SK-N-SH treated with all-trans-retinoic acid at 6 μM for 48 hours (cell line): ENCODE measurements around the gene MVK.

Experiments used
- ARNTL ChIP-seq: fragments of 450-650 bp; formaldehyde crosslinking; IDR thresholded peaks from 2 replicates; pipeline ENCODE4 v1.5.0; 2020; ENCODE audit warnings: low read depth, mild to moderate bottlenecking, moderate library complexity, borderline replicate concordance
- BACH2 ChIP-seq: fragments of 250-450 bp; sonication (Bioruptor Pico); IDR thresholded peaks from 2 replicates; pipeline ENCODE4 v1.9.0; 2021; ENCODE audit warnings: mild to moderate bottlenecking, borderline replicate concordance
- CSDC2 ChIP-seq: fragments of 250-450 bp; sonication (Bioruptor Pico); IDR thresholded peaks from 2 replicates; pipeline ENCODE4 v1.5.0; 2020; ENCODE audit warnings: mild to moderate bottlenecking, moderate library complexity
- ESRRG ChIP-seq: fragments of 250-450 bp; sonication (Bioruptor Pico); IDR thresholded peaks from 2 replicates; pipeline ENCODE4 v1.6.1; 2021; ENCODE audit warnings: mild to moderate bottlenecking
- GLIS3 ChIP-seq: fragments of 250-450 bp; sonication (Bioruptor Pico); IDR thresholded peaks from 2 replicates; pipeline ENCODE4 v1.5.0; 2020; ENCODE audit warnings: mild to moderate bottlenecking, moderate library complexity
- RARB ChIP-seq: fragments of 250-450 bp; sonication (Bioruptor Pico); IDR thresholded peaks from 2 replicates; pipeline ENCODE4 v1.8.0; 2021; ENCODE audit warnings: mild to moderate bottlenecking, moderate library complexity
- ZC3H10 ChIP-seq: fragments of 250-450 bp; sonication (Bioruptor Pico); IDR thresholded peaks from 2 replicates; pipeline ENCODE4 v1.5.1; 2021; ENCODE audit warnings: mild to moderate bottlenecking, moderate library complexity
- ZFP30 ChIP-seq: fragments of 450-650 bp; formaldehyde crosslinking; IDR thresholded peaks from 2 replicates; pipeline ENCODE4 v1.5.0; 2022; ENCODE audit warnings: mild to moderate bottlenecking, moderate library complexity
- ZNF565 ChIP-seq: fragments of 450-650 bp; formaldehyde crosslinking; conservative IDR thresholded peaks from 2 replicates; pipeline ENCODE4 v1.5.0; 2020; ENCODE audit warnings: low read depth, mild to moderate bottlenecking, moderate library complexity
- ZNF8 ChIP-seq: fragments of 450-650 bp; formaldehyde crosslinking; IDR thresholded peaks from 2 replicates; pipeline ENCODE4 v1.5.0; 2020; ENCODE audit warnings: mild to moderate bottlenecking, moderate library complexity
- TF ChIP-seq, protein P1 (sequence below): fragments of 250-450 bp; sonication (Bioruptor Pico); IDR thresholded peaks from 2 replicates; pipeline ENCODE4 v1.5.1; 2020; ENCODE audit warnings: low read depth, mild to moderate bottlenecking, moderate library complexity
- TF ChIP-seq, protein P2 (sequence below): fragments of 250-450 bp; sonication (Bioruptor Pico); IDR thresholded peaks from 2 replicates; pipeline ENCODE4 v1.8.0; 2020; ENCODE audit warnings: mild to moderate bottlenecking, moderate library complexity, borderline replicate concordance
- TF ChIP-seq, protein P3 (sequence below): fragments of 250-450 bp; sonication (Bioruptor Pico); IDR thresholded peaks from 2 replicates; pipeline ENCODE4 v1.8.0; 2021; ENCODE audit warnings: low read depth, mild to moderate bottlenecking, moderate library complexity, borderline replicate concordance

DNA sequence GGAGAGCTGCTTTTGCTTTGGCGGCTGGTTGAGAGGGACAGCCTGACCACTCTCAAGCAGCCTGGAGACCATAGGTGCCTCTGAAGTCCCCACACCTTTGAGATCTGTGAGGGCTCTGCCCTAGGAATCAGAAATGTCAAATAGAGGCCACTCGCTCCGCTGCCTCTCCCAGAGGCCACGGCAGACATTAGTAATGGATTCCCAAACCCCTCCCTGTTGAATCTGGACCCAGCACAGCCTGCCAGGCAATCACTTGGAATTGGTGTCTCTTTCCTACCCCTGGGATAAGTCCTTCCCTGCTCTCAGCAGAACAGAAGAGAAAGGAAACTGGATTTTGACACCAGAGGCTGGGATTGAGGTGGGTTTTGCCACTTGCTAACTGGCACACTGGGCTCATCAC, 25.3 kb upstream of the MVK start:
- TF ChIP-seq, protein P1, sequence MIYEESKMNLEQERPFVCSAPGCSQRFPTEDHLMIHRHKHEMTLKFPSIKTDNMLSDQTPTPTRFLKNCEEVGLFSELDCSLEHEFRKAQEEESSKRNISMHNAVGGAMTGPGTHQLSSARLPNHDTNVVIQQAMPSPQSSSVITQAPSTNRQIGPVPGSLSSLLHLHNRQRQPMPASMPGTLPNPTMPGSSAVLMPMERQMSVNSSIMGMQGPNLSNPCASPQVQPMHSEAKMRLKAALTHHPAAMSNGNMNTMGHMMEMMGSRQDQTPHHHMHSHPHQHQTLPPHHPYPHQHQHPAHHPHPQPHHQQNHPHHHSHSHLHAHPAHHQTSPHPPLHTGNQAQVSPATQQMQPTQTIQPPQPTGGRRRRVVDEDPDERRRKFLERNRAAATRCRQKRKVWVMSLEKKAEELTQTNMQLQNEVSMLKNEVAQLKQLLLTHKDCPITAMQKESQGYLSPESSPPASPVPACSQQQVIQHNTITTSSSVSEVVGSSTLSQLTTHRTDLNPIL = no peak
- TF ChIP-seq BACH2 (CRISPR knock-in tag) (no peak), ZFP30 (CRISPR knock-in tag) (no peak), CSDC2 (CRISPR knock-in tag) (no peak), ARNTL (CRISPR knock-in tag) (no peak), ZC3H10 (CRISPR knock-in tag) (no peak), ZNF565 (CRISPR knock-in tag) (no peak), RARB (no peak), ESRRG (CRISPR knock-in tag) (no peak), GLIS3 (CRISPR knock-in tag) (no peak), ZNF8 (no peak)
- TF ChIP-seq, protein P2, sequence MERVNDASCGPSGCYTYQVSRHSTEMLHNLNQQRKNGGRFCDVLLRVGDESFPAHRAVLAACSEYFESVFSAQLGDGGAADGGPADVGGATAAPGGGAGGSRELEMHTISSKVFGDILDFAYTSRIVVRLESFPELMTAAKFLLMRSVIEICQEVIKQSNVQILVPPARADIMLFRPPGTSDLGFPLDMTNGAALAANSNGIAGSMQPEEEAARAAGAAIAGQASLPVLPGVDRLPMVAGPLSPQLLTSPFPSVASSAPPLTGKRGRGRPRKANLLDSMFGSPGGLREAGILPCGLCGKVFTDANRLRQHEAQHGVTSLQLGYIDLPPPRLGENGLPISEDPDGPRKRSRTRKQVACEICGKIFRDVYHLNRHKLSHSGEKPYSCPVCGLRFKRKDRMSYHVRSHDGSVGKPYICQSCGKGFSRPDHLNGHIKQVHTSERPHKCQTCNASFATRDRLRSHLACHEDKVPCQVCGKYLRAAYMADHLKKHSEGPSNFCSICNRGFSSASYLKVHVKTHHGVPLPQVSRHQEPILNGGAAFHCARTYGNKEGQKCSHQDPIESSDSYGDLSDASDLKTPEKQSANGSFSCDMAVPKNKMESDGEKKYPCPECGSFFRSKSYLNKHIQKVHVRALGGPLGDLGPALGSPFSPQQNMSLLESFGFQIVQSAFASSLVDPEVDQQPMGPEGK (CRISPR knock-in tag) = no peak
- TF ChIP-seq, protein P3, sequence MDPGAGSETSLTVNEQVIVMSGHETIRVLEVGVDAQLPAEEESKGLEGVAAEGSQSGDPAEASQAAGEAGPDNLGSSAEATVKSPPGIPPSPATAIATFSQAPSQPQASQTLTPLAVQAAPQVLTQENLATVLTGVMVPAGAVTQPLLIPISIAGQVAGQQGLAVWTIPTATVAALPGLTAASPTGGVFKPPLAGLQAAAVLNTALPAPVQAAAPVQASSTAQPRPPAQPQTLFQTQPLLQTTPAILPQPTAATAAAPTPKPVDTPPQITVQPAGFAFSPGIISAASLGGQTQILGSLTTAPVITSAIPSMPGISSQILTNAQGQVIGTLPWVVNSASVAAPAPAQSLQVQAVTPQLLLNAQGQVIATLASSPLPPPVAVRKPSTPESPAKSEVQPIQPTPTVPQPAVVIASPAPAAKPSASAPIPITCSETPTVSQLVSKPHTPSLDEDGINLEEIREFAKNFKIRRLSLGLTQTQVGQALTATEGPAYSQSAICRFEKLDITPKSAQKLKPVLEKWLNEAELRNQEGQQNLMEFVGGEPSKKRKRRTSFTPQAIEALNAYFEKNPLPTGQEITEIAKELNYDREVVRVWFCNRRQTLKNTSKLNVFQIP (CRISPR knock-in tag) = no peak
